DND-41 (cell line): ENCODE results near the gene DDX1.

Source experiments
- ATAC-seq: fragments of 200-7000 bp; cut with Tn5 transposase; 3 replicates; pipeline ENCODE4 v1.9.1; 2021; ENCODE audit warnings: low read depth; ENCODE audit not compliant: insufficient read depth
- DNase-seq: peaks from one replicate; pipeline ENCODE4 v3.0.0-alpha.2; 2020
- H2AFZ ChIP-seq: 2 replicates; pipeline ENCODE4 v1.6.0; 2012; ENCODE audit warnings: low read depth, low read length
- H3K27ac ChIP-seq: 2 replicates; pipeline ENCODE4 v1.5.1; 2012; ENCODE audit warnings: low read length, inconsistent platforms
- H3K27me3 ChIP-seq: fragments of 200-600 bp; sonication (generic); 2 replicates; pipeline ENCODE4 v1.6.0; 2012; ENCODE audit warnings: low read length, mild to moderate bottlenecking, inconsistent platforms; ENCODE audit not compliant: insufficient read depth, poor library complexity
- H3K36me3 ChIP-seq: 2 replicates; pipeline ENCODE4 v1.5.1; 2012; ENCODE audit warnings: low read length, inconsistent platforms; ENCODE audit not compliant: insufficient read depth
- H3K4me1 ChIP-seq: 2 replicates; pipeline ENCODE4 v1.5.1; 2012; ENCODE audit warnings: mild to moderate bottlenecking, low read length; ENCODE audit not compliant: insufficient read depth
- H3K4me2 ChIP-seq: 2 replicates; pipeline ENCODE4 v1.6.0; 2012; ENCODE audit warnings: mild to moderate bottlenecking, moderate library complexity, low read length, inconsistent platforms; ENCODE audit not compliant: insufficient read depth
- H3K4me3 ChIP-seq, 2 experiments: fragments of 200-600 bp in 1 of 2; shearing (Covaris generic) in 1 of 2; 2 replicates each; pipeline ENCODE4 v1.5.1; 2012 to 2016; ENCODE audit warnings: inconsistent platforms in 2 of 2, low read length in 2 of 2, mild to moderate bottlenecking in 2 of 2, low read depth in 1 of 2, moderate library complexity in 1 of 2
- H3K79me2 ChIP-seq: 2 replicates; pipeline ENCODE4 v1.6.0; 2012; ENCODE audit warnings: low read length, inconsistent platforms; ENCODE audit not compliant: insufficient read depth
- H3K9ac ChIP-seq: 2 replicates; pipeline ENCODE4 v1.6.0; 2012; ENCODE audit warnings: low read depth, mild to moderate bottlenecking, inconsistent platforms, low read length, moderate library complexity
- H3K9me3 ChIP-seq: 2 replicates; pipeline ENCODE4 v1.5.1; 2012; ENCODE audit warnings: low read length, moderate library complexity, mild to moderate bottlenecking, inconsistent platforms; ENCODE audit not compliant: insufficient read depth, severe bottlenecking
- H4K20me1 ChIP-seq: 2 replicates; pipeline ENCODE4 v1.6.0; 2012; ENCODE audit warnings: low read length; ENCODE audit not compliant: insufficient read depth
- CTCF ChIP-seq: IDR thresholded peaks from 2 replicates; pipeline ENCODE4 v1.5.1; 2012; ENCODE audit warnings: borderline replicate concordance, low read length, moderate library complexity, mild to moderate bottlenecking; ENCODE audit not compliant: poor library complexity, severe bottlenecking; ENCODE audit errors: extremely low read depth
- EZH2 ChIP-seq: IDR thresholded peaks from 3 replicates; pipeline ENCODE4 v1.6.1; 2012; ENCODE audit warnings: borderline replicate concordance, low read depth, mild to moderate bottlenecking, moderate library complexity, low read length, inconsistent platforms; ENCODE audit not compliant: severe bottlenecking

The DDX1 gene

GRCh38 chr2:15557887-15558311 is 33.8 kb upstream of the DDX1 start:
- no peak for DNase-seq
- no peak overlapping the region for H3K4me3 ChIP-seq
- TF ChIP-seq EZH2: no peak
- no peak for TF ChIP-seq CTCF
- H3K36me3 ChIP-seq: no peaks in the 10 kb centered on the region; the same call in 1 of the 2 replicates
- H3K27ac ChIP-seq: no peak overlapping the region
- no peaks in the 10 kb centered on the region for H3K9me3 ChIP-seq
- no peak overlapping the region; the same call in 1 of the 2 replicates for H3K4me2 ChIP-seq
- H3K79me2 ChIP-seq: peaks cover 28% of the 10 kb centered on the region
- no peaks in the 10 kb centered on the region for H4K20me1 ChIP-seq
- peaks cover 23% of the 10 kb centered on the region for H3K4me1 ChIP-seq
- ATAC-seq: no peak
- H3K9ac ChIP-seq: no peak overlapping the region
- no peaks in the 10 kb centered on the region for H3K27me3 ChIP-seq
- no peak overlapping the region for H2AFZ ChIP-seq

GRCh38 chr2:15559379-15560139 is 32.1 kb upstream of the DDX1 start:
- Histone ChIP-seq H3K9ac (peak overlapping the region; percentile 69), H3K27ac (no peak overlapping the region), H3K79me2 (peaks cover 28% of the 10 kb centered on the region), H3K9me3 (no peaks in the 10 kb centered on the region), H3K4me2 (peak overlapping the region; percentile 93), H3K36me3 (no peaks in the 10 kb centered on the region), H3K27me3 (no peaks in the 10 kb centered on the region), H3K4me3 (peak overlapping the region; percentile 62 to 92; a peak in 3 of 4 replicates), H4K20me1 (no peaks in the 10 kb centered on the region), H3K4me1 (peaks cover 23% of the 10 kb centered on the region), H2AFZ (0 out of 2 replicates have a peak overlapping the region, but pooled peaks have one; percentile 12)
- ATAC-seq (no peak), DNase-seq (no peak)
- no peak for TF ChIP-seq EZH2
- no peak for TF ChIP-seq CTCF

GRCh38 chr2:15560140-15560987 is 31.3 kb upstream of the DDX1 start:
- peak; percentile 78 for ATAC-seq
- peaks cover 28% of the 10 kb centered on the region for H3K79me2 ChIP-seq
- H3K9me3 ChIP-seq: no peaks in the 10 kb centered on the region
- peak overlapping the region; percentile 93 for H3K4me2 ChIP-seq
- peak; percentile 48 for DNase-seq
- no peaks in the 10 kb centered on the region for H4K20me1 ChIP-seq
- no peaks in the 10 kb centered on the region for H3K36me3 ChIP-seq
- peak overlapping the region; percentile 69 for H3K9ac ChIP-seq
- H3K27me3 ChIP-seq: no peaks in the 10 kb centered on the region
- peak overlapping the region; percentile 62 to 92 for H3K4me3 ChIP-seq
- peak overlapping the region; percentile 95 for H2AFZ ChIP-seq
- TF ChIP-seq EZH2 (no peak), CTCF (no peak)
- H3K27ac ChIP-seq: peak overlapping the region; percentile 74
- H3K4me1 ChIP-seq: peaks cover 23% of the 10 kb centered on the region
